DND-41 (cell line): Measurements from ENCODE around the gene SOX5.

ENCODE experiments used
- ATAC-seq: fragments of 200-7000 bp; cut with Tn5 transposase; 3 replicates; pipeline ENCODE4 v1.9.1; 2021; ENCODE audit warnings: low read depth; ENCODE audit not compliant: insufficient read depth
- DNase-seq: peaks from one replicate; pipeline ENCODE4 v3.0.0-alpha.2; 2020
- H2AFZ ChIP-seq: 2 replicates; pipeline ENCODE4 v1.6.0; 2012; ENCODE audit warnings: low read depth, low read length
- H3K27ac ChIP-seq: 2 replicates; pipeline ENCODE4 v1.5.1; 2012; ENCODE audit warnings: low read length, inconsistent platforms
- H3K27me3 ChIP-seq: fragments of 200-600 bp; sonication (generic); 2 replicates; pipeline ENCODE4 v1.6.0; 2012; ENCODE audit warnings: low read length, mild to moderate bottlenecking, inconsistent platforms; ENCODE audit not compliant: insufficient read depth, poor library complexity
- H3K36me3 ChIP-seq: 2 replicates; pipeline ENCODE4 v1.5.1; 2012; ENCODE audit warnings: low read length, inconsistent platforms; ENCODE audit not compliant: insufficient read depth
- H3K4me1 ChIP-seq: 2 replicates; pipeline ENCODE4 v1.5.1; 2012; ENCODE audit warnings: mild to moderate bottlenecking, low read length; ENCODE audit not compliant: insufficient read depth
- H3K4me2 ChIP-seq: 2 replicates; pipeline ENCODE4 v1.6.0; 2012; ENCODE audit warnings: mild to moderate bottlenecking, moderate library complexity, low read length, inconsistent platforms; ENCODE audit not compliant: insufficient read depth
- H3K4me3 ChIP-seq, 2 experiments: fragments of 200-600 bp in 1 of 2; shearing (Covaris generic) in 1 of 2; 2 replicates each; pipeline ENCODE4 v1.5.1; 2012 to 2016; ENCODE audit warnings: inconsistent platforms in 2 of 2, low read length in 2 of 2, mild to moderate bottlenecking in 2 of 2, low read depth in 1 of 2, moderate library complexity in 1 of 2
- H3K79me2 ChIP-seq: 2 replicates; pipeline ENCODE4 v1.6.0; 2012; ENCODE audit warnings: low read length, inconsistent platforms; ENCODE audit not compliant: insufficient read depth
- H3K9ac ChIP-seq: 2 replicates; pipeline ENCODE4 v1.6.0; 2012; ENCODE audit warnings: low read depth, mild to moderate bottlenecking, inconsistent platforms, low read length, moderate library complexity
- H3K9me3 ChIP-seq: 2 replicates; pipeline ENCODE4 v1.5.1; 2012; ENCODE audit warnings: low read length, moderate library complexity, mild to moderate bottlenecking, inconsistent platforms; ENCODE audit not compliant: insufficient read depth, severe bottlenecking
- H4K20me1 ChIP-seq: 2 replicates; pipeline ENCODE4 v1.6.0; 2012; ENCODE audit warnings: low read length; ENCODE audit not compliant: insufficient read depth
- EZH2 ChIP-seq: IDR thresholded peaks from 3 replicates; pipeline ENCODE4 v1.6.1; 2012; ENCODE audit warnings: borderline replicate concordance, low read depth, mild to moderate bottlenecking, moderate library complexity, low read length, inconsistent platforms; ENCODE audit not compliant: severe bottlenecking
- TF ChIP-seq, protein P1 (sequence below): IDR thresholded peaks from 2 replicates; pipeline ENCODE4 v1.5.1; 2012; ENCODE audit warnings: borderline replicate concordance, low read length, moderate library complexity, mild to moderate bottlenecking; ENCODE audit not compliant: poor library complexity, severe bottlenecking; ENCODE audit errors: extremely low read depth

The SOX5 gene

DNA sequence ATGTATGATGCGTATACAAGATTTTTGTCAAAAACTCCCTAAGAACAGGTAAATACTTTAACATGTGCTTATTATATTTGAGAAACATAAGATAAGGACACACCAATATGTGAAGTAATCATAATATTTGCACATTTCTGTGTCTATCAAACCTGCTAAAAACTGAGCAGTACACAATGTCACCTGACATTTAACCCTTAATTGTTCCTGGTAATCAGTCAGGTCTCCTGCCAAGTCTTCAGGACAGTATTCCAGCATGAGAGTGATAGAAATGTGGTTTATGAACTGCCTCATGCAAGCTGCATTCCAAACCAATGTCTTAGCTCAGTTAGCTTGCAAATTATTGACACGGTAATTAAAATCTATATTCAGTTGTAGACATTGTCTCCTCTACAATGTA is 4.2 kb downstream of the SOX5 start:
- H2AFZ ChIP-seq, result no peak overlapping the region
- H3K4me3 ChIP-seq, result no peak overlapping the region
- no peaks in the 10 kb centered on the region for H3K79me2 ChIP-seq
- no peaks in the 10 kb centered on the region for H3K27me3 ChIP-seq
- no peak overlapping the region for H3K4me2 ChIP-seq
- H3K27ac ChIP-seq, result no peak overlapping the region
- no peaks in the 10 kb centered on the region for H3K9me3 ChIP-seq
- H3K36me3 ChIP-seq, result no peaks in the 10 kb centered on the region
- H3K9ac ChIP-seq, result no peak overlapping the region
- H4K20me1 ChIP-seq, result no peaks in the 10 kb centered on the region
- DNase-seq, result no peak
- no peaks in the 10 kb centered on the region for H3K4me1 ChIP-seq
- TF ChIP-seq, protein P1, sequence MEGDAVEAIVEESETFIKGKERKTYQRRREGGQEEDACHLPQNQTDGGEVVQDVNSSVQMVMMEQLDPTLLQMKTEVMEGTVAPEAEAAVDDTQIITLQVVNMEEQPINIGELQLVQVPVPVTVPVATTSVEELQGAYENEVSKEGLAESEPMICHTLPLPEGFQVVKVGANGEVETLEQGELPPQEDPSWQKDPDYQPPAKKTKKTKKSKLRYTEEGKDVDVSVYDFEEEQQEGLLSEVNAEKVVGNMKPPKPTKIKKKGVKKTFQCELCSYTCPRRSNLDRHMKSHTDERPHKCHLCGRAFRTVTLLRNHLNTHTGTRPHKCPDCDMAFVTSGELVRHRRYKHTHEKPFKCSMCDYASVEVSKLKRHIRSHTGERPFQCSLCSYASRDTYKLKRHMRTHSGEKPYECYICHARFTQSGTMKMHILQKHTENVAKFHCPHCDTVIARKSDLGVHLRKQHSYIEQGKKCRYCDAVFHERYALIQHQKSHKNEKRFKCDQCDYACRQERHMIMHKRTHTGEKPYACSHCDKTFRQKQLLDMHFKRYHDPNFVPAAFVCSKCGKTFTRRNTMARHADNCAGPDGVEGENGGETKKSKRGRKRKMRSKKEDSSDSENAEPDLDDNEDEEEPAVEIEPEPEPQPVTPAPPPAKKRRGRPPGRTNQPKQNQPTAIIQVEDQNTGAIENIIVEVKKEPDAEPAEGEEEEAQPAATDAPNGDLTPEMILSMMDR, result no peak
- no peak for TF ChIP-seq EZH2
- ATAC-seq, result no peak

DNA sequence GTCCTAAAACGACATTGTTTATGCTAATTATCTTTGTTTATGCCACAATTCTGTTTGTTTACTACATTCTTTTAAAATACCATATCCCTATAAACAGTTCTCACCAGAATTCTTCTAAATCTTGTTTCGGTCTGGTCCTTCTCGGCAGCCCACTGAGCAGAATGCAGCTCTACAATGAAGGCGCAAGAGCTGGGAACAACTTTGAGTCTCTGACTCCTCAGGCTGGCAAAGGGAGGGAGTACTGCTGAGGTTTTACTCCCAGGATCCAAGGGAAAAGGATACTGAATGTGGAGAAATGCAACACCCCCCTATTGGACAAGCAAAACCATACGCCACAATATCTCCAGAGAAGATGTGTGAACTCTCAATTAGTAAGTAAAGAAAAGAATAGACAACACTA is 5.4 kb downstream of the SOX5 start:
- Histone ChIP-seq H3K27ac (no peak overlapping the region), H2AFZ (no peak overlapping the region), H3K9me3 (no peaks in the 10 kb centered on the region), H4K20me1 (no peaks in the 10 kb centered on the region), H3K27me3 (no peaks in the 10 kb centered on the region), H3K36me3 (no peaks in the 10 kb centered on the region), H3K9ac (no peak overlapping the region), H3K4me3 (no peak overlapping the region), H3K4me1 (no peaks in the 10 kb centered on the region), H3K79me2 (no peaks in the 10 kb centered on the region), H3K4me2 (no peak overlapping the region)
- no peak for TF ChIP-seq EZH2
- TF ChIP-seq, protein P1, result no peak
- no peak for DNase-seq
- ATAC-seq, result no peak

DNA sequence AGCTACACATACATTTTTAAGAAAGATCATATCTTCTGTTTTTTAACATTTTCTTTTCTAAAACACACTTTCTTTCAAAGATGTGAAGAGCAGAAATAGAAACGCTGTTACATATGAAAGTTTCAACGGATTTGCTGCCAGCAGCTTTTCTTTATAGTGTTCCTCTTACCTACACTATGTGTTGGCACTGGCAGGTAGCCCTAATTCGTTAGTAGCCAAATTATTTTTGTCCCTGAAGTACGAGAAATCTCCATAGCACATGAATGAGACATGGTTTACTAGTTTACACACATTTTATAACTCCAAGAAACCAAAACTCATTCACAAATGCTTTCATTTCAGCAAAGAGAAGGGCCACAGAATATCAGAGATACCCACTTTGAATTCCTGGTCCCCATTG is 6.6 kb downstream of the SOX5 start:
- Histone ChIP-seq H3K36me3 (no peaks in the 10 kb centered on the region), H3K9ac (no peak overlapping the region), H2AFZ (no peak overlapping the region), H3K4me3 (no peak overlapping the region), H3K4me1 (no peaks in the 10 kb centered on the region), H3K9me3 (no peaks in the 10 kb centered on the region), H3K27ac (no peak overlapping the region), H3K4me2 (no peak overlapping the region), H3K79me2 (no peaks in the 10 kb centered on the region), H4K20me1 (no peaks in the 10 kb centered on the region), H3K27me3 (no peaks in the 10 kb centered on the region)
- DNase-seq (no peak), ATAC-seq (no peak)
- TF ChIP-seq, protein P1, result no peak
- no peak for TF ChIP-seq EZH2

DNA sequence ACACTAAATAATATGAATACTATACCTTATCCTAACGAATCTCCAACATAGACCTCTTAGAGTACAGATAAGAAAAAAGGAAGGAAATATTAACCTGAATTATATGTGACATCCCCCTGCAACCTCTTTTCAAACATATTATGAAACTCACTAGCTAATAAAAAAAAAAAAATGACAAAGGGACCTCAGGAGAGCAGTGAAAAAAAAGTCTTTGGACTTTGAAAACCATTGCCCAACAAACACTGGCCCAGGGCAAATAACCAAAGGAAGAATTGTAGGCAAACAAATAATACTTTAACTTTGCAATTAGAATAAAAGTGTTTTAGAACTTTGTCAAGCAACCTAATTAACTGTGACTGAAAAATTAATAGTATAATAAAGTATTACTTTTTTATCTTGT is 7.7 kb downstream of the SOX5 start:
- ATAC-seq, result no peak

More for the DNA sequence above, 7.7 kb downstream of the SOX5 start:
- no peak for DNase-seq
- no peaks in the 10 kb centered on the region for H3K9me3 ChIP-seq
- H3K9ac ChIP-seq, result no peak overlapping the region
- no peaks in the 10 kb centered on the region for H3K4me1 ChIP-seq
- H3K79me2 ChIP-seq, result no peaks in the 10 kb centered on the region
- H3K4me2 ChIP-seq, result no peak overlapping the region
- H3K4me3 ChIP-seq, result no peak overlapping the region
- TF ChIP-seq, protein P1, result no peak
- H2AFZ ChIP-seq, result no peak overlapping the region
- H3K27me3 ChIP-seq, result no peaks in the 10 kb centered on the region
- H3K36me3 ChIP-seq, result no peaks in the 10 kb centered on the region
- no peaks in the 10 kb centered on the region for H4K20me1 ChIP-seq
- no peak overlapping the region for H3K27ac ChIP-seq
